HepG2 (cell line): ENCODE results near the gene CADM1. TPM values are rescaled to one million over a fixed set of nuclear protein-coding genes. Genes with fewer than 3 reads are reported as not detected.

Experiments
- EZH2 ChIP-seq: conservative IDR thresholded peaks from 2 replicates; pipeline ENCODE4 v1.6.1; 2012; ENCODE audit warnings: mild to moderate bottlenecking, low read depth, low read length, moderate library complexity
- GTF3A ChIP-seq: sonication (generic); formaldehyde crosslinking; conservative IDR thresholded peaks from 2 replicates; pipeline ENCODE4 v1.4.0; 2020; ENCODE audit warnings: mild to moderate bottlenecking, missing genetic modification reagents
- KDM5A ChIP-seq: fragments of 200-600 bp; sonication (generic); IDR thresholded peaks from 2 replicates; pipeline ENCODE4 v1.7.0; 2018; ENCODE audit warnings: antibody characterized with exemption, mild to moderate bottlenecking, low read length, borderline replicate concordance
- KLF11 ChIP-seq: IDR thresholded peaks from 2 replicates; pipeline ENCODE4 v1.6.1; 2016; ENCODE audit warnings: missing compliant biosample characterization
- LCORL ChIP-seq, 2 experiments: fragments of 450-650 bp in 1 of 2; sonication (generic) in 1 of 2; formaldehyde crosslinking in 1 of 2; IDR thresholded peaks; 2 replicates each; pipeline versions ENCODE4 v1.5.0 to v1.6.1; 2017 to 2020; ENCODE audit warnings: antibody characterized with exemption in 1 of 2, missing genetic modification reagents in 1 of 2
- ZFP36L1 ChIP-seq: sonication (generic); formaldehyde crosslinking; IDR thresholded peaks from 2 replicates; pipeline ENCODE4 v1.8.0; 2022; ENCODE audit warnings: mild to moderate bottlenecking, missing genetic modification reagents, moderate library complexity
- ZNF143 ChIP-seq: sonication (generic); formaldehyde crosslinking; IDR thresholded peaks from 2 replicates; pipeline ENCODE4 v1.4.0; 2020; ENCODE audit warnings: missing genetic modification reagents
- ZNF619 ChIP-seq: sonication (generic); formaldehyde crosslinking; IDR thresholded peaks from 2 replicates; pipeline ENCODE4 v1.4.0; 2020; ENCODE audit warnings: mild to moderate bottlenecking, missing genetic modification reagents
- polyA plus RNA-seq, 8 experiments: library from polyadenylated mRNA; depleted of rRNA in 3 of 8; stranded (reverse) in 7 of 8; unstranded in 1 of 8; fragments of >200 nt; fragmentation: Illumina TruSeq in 4 of 8; extraction: Trizol in 4 of 8; gene quantifications; 2 replicates each; pipeline versions ENCODE4 v1.2.1 to v1.2.3, GENCODE V29; 2011 to 2016; ENCODE audit warnings: low read depth in 4 of 8, missing spikeins in 1 of 8, mixed read lengths in 1 of 8; ENCODE audit not compliant: insufficient read depth in 1 of 8
- total RNA-seq, 5 experiments: library from RNA; depleted of rRNA; stranded (reverse); fragments of >200 nt; fragmentation: Illumina TruSeq; extraction: Trizol; gene quantifications; 2 replicates each; pipeline ENCODE4 v1.2.3, GENCODE V29; 2016; ENCODE audit warnings: low read depth in 1 of 5
- TF ChIP-seq, protein P1 (sequence below): sonication (generic); formaldehyde crosslinking; IDR thresholded peaks from 2 replicates; pipeline ENCODE4 v1.5.0; 2020; ENCODE audit warnings: missing genetic modification reagents
- TF ChIP-seq, protein P2 (sequence below): sonication (generic); formaldehyde crosslinking; IDR thresholded peaks from 2 replicates; pipeline ENCODE4 v1.4.0; 2020; ENCODE audit warnings: missing genetic modification reagents
- TF ChIP-seq, protein P3 (sequence below): sonication (generic); formaldehyde crosslinking; IDR thresholded peaks from 2 replicates; pipeline ENCODE4 v1.4.0; 2020; ENCODE audit warnings: mild to moderate bottlenecking, low read depth, missing genetic modification reagents

The CADM1 gene
- total and polyA plus RNA-seq, 2 of the 13 experiments (the other 11 are each of a cell fraction or from before 2014, with no cell fraction given), result 71.3 to 122 TPM

DNA sequence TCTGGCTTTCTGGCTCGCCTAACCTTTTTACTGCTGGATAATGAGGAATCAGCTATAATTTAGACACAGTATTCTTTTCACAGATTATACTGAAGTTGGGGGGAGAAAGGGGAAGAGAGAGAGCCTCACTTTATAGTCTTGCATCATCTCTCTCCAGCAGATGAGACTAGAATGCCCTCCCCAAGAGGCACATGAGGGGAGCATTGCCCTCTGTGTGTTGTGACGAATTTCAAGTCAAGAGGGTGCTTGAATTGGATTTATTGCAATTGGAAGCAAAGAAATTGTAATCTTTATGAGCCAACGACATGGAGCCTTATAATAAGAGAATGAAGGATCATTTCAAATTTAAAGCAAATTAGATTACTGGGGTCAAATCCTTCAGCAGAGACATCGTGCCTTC, 17.6 kb upstream of the CADM1 start (continued):
- TF ChIP-seq, protein P1, sequence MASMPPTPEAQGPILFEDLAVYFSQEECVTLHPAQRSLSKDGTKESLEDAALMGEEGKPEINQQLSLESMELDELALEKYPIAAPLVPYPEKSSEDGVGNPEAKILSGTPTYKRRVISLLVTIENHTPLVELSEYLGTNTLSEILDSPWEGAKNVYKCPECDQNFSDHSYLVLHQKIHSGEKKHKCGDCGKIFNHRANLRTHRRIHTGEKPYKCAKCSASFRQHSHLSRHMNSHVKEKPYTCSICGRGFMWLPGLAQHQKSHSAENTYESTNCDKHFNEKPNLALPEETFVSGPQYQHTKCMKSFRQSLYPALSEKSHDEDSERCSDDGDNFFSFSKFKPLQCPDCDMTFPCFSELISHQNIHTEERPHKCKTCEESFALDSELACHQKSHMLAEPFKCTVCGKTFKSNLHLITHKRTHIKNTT (CRISPR knock-in tag), result no peak
- no peak for TF ChIP-seq ZNF143
- no peak for TF ChIP-seq GTF3A (CRISPR knock-in tag)
- TF ChIP-seq KDM5A, result no peak
- no peak for TF ChIP-seq EZH2
- TF ChIP-seq ZFP36L1 (CRISPR knock-in tag), result no peak
- TF ChIP-seq, protein P2, sequence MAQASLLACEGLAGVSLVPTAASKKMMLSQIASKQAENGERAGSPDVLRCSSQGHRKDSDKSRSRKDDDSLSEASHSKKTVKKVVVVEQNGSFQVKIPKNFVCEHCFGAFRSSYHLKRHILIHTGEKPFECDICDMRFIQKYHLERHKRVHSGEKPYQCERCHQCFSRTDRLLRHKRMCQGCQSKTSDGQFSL, result no peak
- no peak for TF ChIP-seq LCORL (IDR thresholded peaks at IDR 0.05)
- no peak for TF ChIP-seq LCORL (CRISPR knock-in tag; IDR thresholded peaks at IDR 0.05)
- TF ChIP-seq ZNF619, result no peak
- TF ChIP-seq KLF11 (CRISPR knock-in tag), result no peak
- TF ChIP-seq, protein P3, sequence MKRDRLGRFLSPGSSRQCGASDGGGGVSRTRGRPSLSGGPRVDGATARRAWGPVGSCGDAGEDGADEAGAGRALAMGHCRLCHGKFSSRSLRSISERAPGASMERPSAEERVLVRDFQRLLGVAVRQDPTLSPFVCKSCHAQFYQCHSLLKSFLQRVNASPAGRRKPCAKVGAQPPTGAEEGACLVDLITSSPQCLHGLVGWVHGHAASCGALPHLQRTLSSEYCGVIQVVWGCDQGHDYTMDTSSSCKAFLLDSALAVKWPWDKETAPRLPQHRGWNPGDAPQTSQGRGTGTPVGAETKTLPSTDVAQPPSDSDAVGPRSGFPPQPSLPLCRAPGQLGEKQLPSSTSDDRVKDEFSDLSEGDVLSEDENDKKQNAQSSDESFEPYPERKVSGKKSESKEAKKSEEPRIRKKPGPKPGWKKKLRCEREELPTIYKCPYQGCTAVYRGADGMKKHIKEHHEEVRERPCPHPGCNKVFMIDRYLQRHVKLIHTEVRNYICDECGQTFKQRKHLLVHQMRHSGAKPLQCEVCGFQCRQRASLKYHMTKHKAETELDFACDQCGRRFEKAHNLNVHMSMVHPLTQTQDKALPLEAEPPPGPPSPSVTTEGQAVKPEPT (CRISPR knock-in tag), result no peak
